ENCODE results near the gene MAN2A1.
A peak's percentile ranks its signal among the peaks of the same experiment; 100 is the strongest.

Gene MAN2A1

GRCh38 chr5:109689740-109690241, at the start of gene MAN2A1:
Gene MAN2A1, plus strand, starts transcription at chr5:109689927. Its CDS starts 491 bp downstream, at chr5:109690418.
- DNase-seq = peak; percentile 54

- no peak for DNase-seq
These were observed 48.8 kb upstream of the MAN2A1 start for GRCh38 chr5:109640976-109641375.

GRCh38 chr5:109643791-109644350, 45.9 kb upstream of the MAN2A1 start:
- no peak for DNase-seq

GRCh38 chr5:109644829-109645228, 44.9 kb upstream of the MAN2A1 start:
- DNase-seq = no peak

GRCh38 chr5:109645707-109646192, 44.0 kb upstream of the MAN2A1 start:
- DNase-seq = peak; percentile 94

GRCh38 chr5:109649318-109649717, 40.4 kb upstream of the MAN2A1 start:
- peak; percentile 4 for DNase-seq

- no peak for DNase-seq
These were observed 39.2 kb upstream of the MAN2A1 start for GRCh38 chr5:109650493-109650892.

- DNase-seq = no peak
These were observed 37.6 kb upstream of the MAN2A1 start for GRCh38 chr5:109652096-109652495.

- DNase-seq = no peak
These were observed 36.7 kb upstream of the MAN2A1 start for GRCh38 chr5:109653042-109653441.

- no peak for DNase-seq
These were observed 36.0 kb upstream of the MAN2A1 start for GRCh38 chr5:109653561-109654239.

GRCh38 chr5:109654455-109654854, 35.3 kb upstream of the MAN2A1 start:
- no peak for DNase-seq

GRCh38 chr5:109655841-109656240, 33.9 kb upstream of the MAN2A1 start:
- no peak for DNase-seq

GRCh38 chr5:109656829-109657228, 32.9 kb upstream of the MAN2A1 start:
- DNase-seq = no peak

GRCh38 chr5:109659901-109660300, 29.8 kb upstream of the MAN2A1 start:
- no peak for DNase-seq

- no peak for DNase-seq
These were observed 29.4 kb upstream of the MAN2A1 start for GRCh38 chr5:109660301-109660700.

- DNase-seq = no peak
These were observed 21.5 kb upstream of the MAN2A1 start for GRCh38 chr5:109668237-109668636.

GRCh38 chr5:109668668-109669422, 20.9 kb upstream of the MAN2A1 start:
- DNase-seq = no peak

- DNase-seq = peak; percentile 3
These were observed 19.6 kb upstream of the MAN2A1 start for GRCh38 chr5:109669991-109670706.

- no peak for DNase-seq
These were observed 18.6 kb upstream of the MAN2A1 start for GRCh38 chr5:109671136-109671535.

- DNase-seq = no peak
These were observed 15.1 kb upstream of the MAN2A1 start for GRCh38 chr5:109674596-109674995.

- DNase-seq = no peak
These were observed 12.8 kb upstream of the MAN2A1 start for GRCh38 chr5:109676920-109677319.

GRCh38 chr5:109678447-109678846, 11.3 kb upstream of the MAN2A1 start:
- DNase-seq = no peak

- no peak for DNase-seq
These were observed 8.0 kb upstream of the MAN2A1 start for GRCh38 chr5:109681763-109682162.
